Erythroblast (primary cell): ENCODE data around the gene SPINK9.

ENCODE experiments used
- GATA1 ChIP-seq: IDR thresholded peaks from 2 replicates; pipeline ENCODE4 v1.6.1; 2011; ENCODE audit warnings: low read depth, mild to moderate bottlenecking, control low read depth, low read length, moderate library complexity
- POLR2A ChIP-seq: IDR thresholded peaks from 2 replicates; pipeline ENCODE4 v1.6.1; 2011; ENCODE audit warnings: mild to moderate bottlenecking, low read length

DNA sequence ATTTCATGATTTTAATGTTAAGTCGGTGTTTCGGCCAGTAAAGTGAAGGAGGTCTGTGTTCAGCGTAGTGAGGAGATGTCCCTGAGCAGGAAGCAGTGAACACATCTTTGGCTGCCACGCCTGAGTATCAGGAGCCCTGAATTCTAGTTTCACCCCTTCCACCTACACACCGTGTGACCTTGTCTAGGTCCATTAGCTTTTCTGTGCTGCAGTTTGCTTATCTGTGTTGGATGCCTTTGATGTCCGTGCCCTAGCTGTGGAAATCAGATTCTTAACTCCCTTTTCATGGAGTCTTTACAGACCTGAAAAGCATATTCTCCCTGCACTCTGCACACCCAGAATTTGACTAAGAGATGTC, 49.0 kb downstream of the SPINK9 start:
- TF ChIP-seq POLR2A = no peak
- TF ChIP-seq GATA1 = no peak
